Stimulated activated CD4-positive, alpha-beta T cell treated with anti-CD3 and anti-CD28 coated beads, Interleukin-15, amount 100 ng/mL, for 24 hours (primary cell): Measurements from ENCODE around the gene MRGPRX4.

Source experiments
- DNase-seq: peaks from one replicate; pipeline ENCODE4 v3.0.0-alpha.2; 2020

MRGPRX4 gene

DNA sequence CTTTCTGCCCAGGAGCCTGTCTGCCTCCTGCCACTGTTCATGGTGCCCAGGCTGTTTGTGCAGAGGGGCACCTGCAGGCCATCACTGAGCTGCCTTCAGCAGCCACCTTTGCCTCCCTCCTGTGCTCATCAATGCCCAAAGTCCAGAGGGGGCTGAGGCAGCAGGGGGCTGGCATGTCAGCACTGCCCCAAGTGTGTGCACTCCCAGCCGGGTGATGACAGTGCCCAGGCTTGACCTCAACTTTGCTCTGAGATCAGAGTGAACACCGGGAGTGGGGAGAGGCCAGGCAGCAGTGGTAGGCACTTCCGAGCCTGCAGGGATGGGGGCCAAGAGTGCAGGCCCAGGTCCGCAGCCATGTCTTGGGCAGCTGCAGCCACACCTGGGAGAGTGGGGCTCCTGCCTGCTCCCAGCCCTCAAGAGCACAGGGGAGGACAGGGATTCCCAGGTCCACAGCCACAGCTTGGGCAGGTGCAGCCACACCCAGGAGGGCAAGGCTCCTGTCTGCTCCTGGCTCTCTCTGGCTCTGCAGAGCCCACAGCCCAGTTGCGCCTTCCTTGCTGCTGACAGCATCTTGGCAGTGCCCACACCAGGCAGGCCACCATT is 48.7 kb downstream of the MRGPRX4 start:
- DNase-seq = no peak

DNA sequence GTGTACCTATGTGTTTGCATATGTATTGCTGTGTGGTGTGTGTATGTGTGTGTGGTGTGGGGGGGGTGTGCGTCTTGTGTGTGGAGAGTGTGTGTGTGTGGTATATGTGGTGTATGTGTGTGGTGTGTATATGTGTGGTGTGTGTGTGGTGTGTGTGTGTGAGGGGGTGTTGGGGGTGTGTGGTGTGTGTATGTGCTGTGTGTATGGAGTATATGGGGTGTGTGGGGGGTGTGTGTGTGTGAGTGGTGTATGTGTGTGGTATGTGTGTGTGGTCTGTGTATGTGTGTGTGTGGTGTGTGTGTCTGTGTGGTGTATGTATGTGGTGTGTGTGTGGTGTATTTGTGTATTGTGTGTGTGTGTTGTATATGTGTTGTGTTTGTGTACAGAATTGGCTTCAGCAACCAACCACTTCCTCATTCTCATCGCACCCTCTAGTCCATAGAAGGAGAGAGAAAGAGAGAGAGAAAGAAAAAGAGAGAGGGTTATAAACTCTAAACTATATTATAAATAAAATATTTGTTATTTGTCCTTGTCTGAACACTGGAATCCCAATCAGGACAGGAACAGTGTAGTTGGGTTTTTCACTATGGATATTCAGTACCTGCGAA is 50.3 kb downstream of the MRGPRX4 start:
- no peak for DNase-seq
